GM12878 (cell line): ENCODE data around the gene LIPE. TPM values are rescaled to one million over a fixed set of nuclear protein-coding genes. Genes with fewer than 3 reads are reported as not detected.

Source experiments
- ATAC-seq: fragments of 200-7000 bp; cut with Tn5 transposase; 3 replicates; pipeline ENCODE4 v1.9.1; 2020; ENCODE audit warnings: mild to moderate bottlenecking, moderate library complexity
- BruUV-seq: library from RNA; stranded (reverse); fragments of 400-500 nt; replicated peaks from 2 replicates; lab custom pipeline; 2021; lab: Mats Ljungman, UMichigan
- CTCF ChIA-PET: fragments of 300-600 bp; sonication (Branson Sonifier 250); formaldehyde crosslinking; extraction: SDS; loops from one replicate; lab custom pipeline; 2021; ENCODE audit warnings: inconsistent platforms; lab: Yijun Ruan, JAX
- POLR2A ChIA-PET: fragments of 350-600 bp; formaldehyde crosslinking; extraction: SDS; loops from one replicate; lab custom pipeline; 2021; ENCODE audit warnings: inconsistent platforms; lab: Charles Lee
- RAD21 ChIA-PET: fragments of 300-600 bp; sonication (Branson Sonifier 250); formaldehyde crosslinking; loops from one replicate; lab custom pipeline; 2023; ENCODE audit warnings: antibody characterized with exemption; ENCODE audit not compliant: unreplicated experiment; lab: Charles Lee
- SMC1A ChIA-PET: fragments of 300-600 bp; sonication (Branson Sonifier 250); formaldehyde crosslinking; loops from one replicate; lab custom pipeline; 2023; ENCODE audit not compliant: unreplicated experiment, uncharacterized antibody; lab: Charles Lee
- DNase-seq: peaks from one replicate; pipeline ENCODE4 v3.0.0-alpha.2; 2011; ENCODE audit warnings: low read depth, low spot score
- FAIRE-seq: peaks from 3 replicates; lab custom pipeline; 2011; peaks lifted over from hg19 to GRCh38; lab: Jason Lieb, UNC
- H2AFZ ChIP-seq: 2 replicates; pipeline ENCODE4 v1.6.0; 2011; ENCODE audit warnings: low read depth, low read length, control low read depth; ENCODE audit not compliant: control insufficient read depth
- H3K27ac ChIP-seq: 2 replicates; pipeline ENCODE4 v1.5.1; 2011; ENCODE audit warnings: control low read depth; ENCODE audit not compliant: control insufficient read depth, insufficient read depth
- H3K27me3 ChIP-seq, 2 experiments: replicated peaks in 1 of 2; 2 replicates each; pipeline versions ENCODE4 v1.6.0 to v1.6.1; 2011; ENCODE audit warnings: low read length in 1 of 2; ENCODE audit not compliant: control insufficient read depth in 2 of 2, insufficient read depth in 2 of 2
- H3K36me3 ChIP-seq, 2 experiments: 2 replicates each; pipeline ENCODE4 v1.5.1; 2011; ENCODE audit warnings: low read length in 1 of 2; ENCODE audit not compliant: control insufficient read depth in 2 of 2, insufficient read depth in 2 of 2
- H3K4me1 ChIP-seq: 2 replicates; pipeline ENCODE4 v1.6.1; 2011; ENCODE audit warnings: mild to moderate bottlenecking, low read length, moderate library complexity, mixed read lengths; ENCODE audit not compliant: control insufficient read depth, insufficient read depth
- H3K4me2 ChIP-seq: 2 replicates; pipeline ENCODE4 v1.6.0; 2011; ENCODE audit warnings: control low read depth; ENCODE audit not compliant: control insufficient read depth, insufficient read depth
- H3K4me3 ChIP-seq: fragments of 200-600 bp; sonication (generic); 2 replicates; pipeline ENCODE4 v1.5.1; 2016
- H3K79me2 ChIP-seq: 2 replicates; pipeline ENCODE4 v1.6.0; 2011; ENCODE audit warnings: low read length; ENCODE audit not compliant: control insufficient read depth, insufficient read depth
- H3K9ac ChIP-seq: 2 replicates; pipeline ENCODE4 v1.8.0; 2011; ENCODE audit warnings: low read length, control low read depth, mixed read lengths; ENCODE audit not compliant: control insufficient read depth, insufficient read depth
- H3K9me3 ChIP-seq: replicated peaks from 3 replicates; pipeline ENCODE4 v1.5.1; 2011; ENCODE audit warnings: mild to moderate bottlenecking, low read length; ENCODE audit not compliant: control insufficient read depth, insufficient read depth
- H4K20me1 ChIP-seq: 2 replicates; pipeline ENCODE4 v1.6.0; 2011; ENCODE audit not compliant: control insufficient read depth, insufficient read depth
- CHD2 ChIP-seq: IDR thresholded peaks from 2 replicates; pipeline ENCODE4 v1.6.1; 2011; ENCODE audit warnings: low read depth, low read length, improper control_type of control experiment, borderline replicate concordance
- GABPA ChIP-seq: IDR thresholded peaks from 2 replicates; pipeline ENCODE4 v1.6.1; 2014; ENCODE audit warnings: antibody characterized with exemption, low read depth, mild to moderate bottlenecking, inconsistent platforms
- HDGF ChIP-seq: fragments of 450-650 bp; IDR thresholded peaks from 2 replicates; pipeline ENCODE4 v1.6.1; 2016; ENCODE audit warnings: antibody characterized with exemption
- JUND ChIP-seq: IDR thresholded peaks from 2 replicates; pipeline ENCODE4 v1.6.1; 2012; ENCODE audit warnings: low read depth, mild to moderate bottlenecking, low read length, improper control_type of control experiment, moderate library complexity
- NKRF ChIP-seq: fragments of 450-650 bp; conservative IDR thresholded peaks from 2 replicates; pipeline ENCODE4 v1.6.1; 2017; ENCODE audit warnings: mild to moderate bottlenecking, moderate library complexity
- PML ChIP-seq: IDR thresholded peaks from 2 replicates; pipeline ENCODE4 v1.6.1; 2012; ENCODE audit warnings: low read length, inconsistent platforms
- RAD21 ChIP-seq: IDR thresholded peaks from 2 replicates; pipeline ENCODE4 v1.6.1; 2011; ENCODE audit warnings: mild to moderate bottlenecking, low read depth, low read length, moderate library complexity; ENCODE audit not compliant: insufficient read depth
- STAT1 ChIP-seq: fragments of 450-650 bp; conservative IDR thresholded peaks from 2 replicates; pipeline ENCODE4 v1.6.1; 2014; ENCODE audit warnings: antibody characterized with exemption, mild to moderate bottlenecking
- SUPT20H ChIP-seq: IDR thresholded peaks from 2 replicates; pipeline ENCODE4 v1.6.1; 2011; ENCODE audit warnings: low read depth, mild to moderate bottlenecking, low read length, moderate library complexity, borderline replicate concordance; ENCODE audit not compliant: control insufficient read depth
- ZNF217 ChIP-seq: fragments of 450-650 bp; IDR thresholded peaks from 2 replicates; pipeline ENCODE4 v1.6.1; 2017; ENCODE audit warnings: antibody characterized with exemption, mild to moderate bottlenecking
- WGBS: methylation state at CpG from one replicate; pipeline ENCODE4 v1.1.6; 2016; ENCODE audit warnings: low lambda C conversion rate; ENCODE audit not compliant: insufficient replicate concordance, insufficient coverage; ENCODE audit errors: missing lambda C conversion rate; 5-methylcytosine and 5-hydroxymethylcytosine counted together
- in situ Hi-C: fragments of 300-500 bp; cut with MboI; formaldehyde crosslinking; loops from 9 replicates; pipeline ENCODE4 v1.14.3; 2018; ENCODE audit warnings: mixed read lengths
- intact Hi-C: fragments of 100-400 bp; cut with micrococcal nuclease; formaldehyde crosslinking; loops from one replicate; pipeline ENCODE4 v1.14.2; 2022; ENCODE audit not compliant: unreplicated experiment
- polyA plus RNA-seq, 11 experiments: library from polyadenylated mRNA; depleted of rRNA in 4 of 11; unstranded in 6 of 11; stranded (reverse) in 5 of 11; fragments of >200 nt; fragmentation: Nextera tagmentation in 4 of 11; fragmentation: Illumina TruSeq in 1 of 11; extraction: Ambion mirVana in 4 of 11; extraction: Trizol in 1 of 11; gene quantifications; 1 replicate in 1 of 11; 2 replicates in 10 of 11; pipeline versions ENCODE4 v1.2.1 to v1.2.3, GENCODE V29; 2011 to 2016; ENCODE audit warnings: inconsistent platforms in 2 of 11, missing spikeins in 2 of 11, low read depth in 1 of 11
- total RNA-seq, 4 experiments: library from RNA; depleted of rRNA in 3 of 4; stranded (reverse); fragments of >200 nt in 3 of 4; fragmentation: Illumina TruSeq in 1 of 4; extraction: Trizol in 1 of 4; gene quantifications; 2 replicates each; pipeline versions ENCODE4 v1.2.1 to v1.2.3, GENCODE V29; 2013 to 2021

The LIPE gene
- total and polyA plus RNA-seq, 10 of the 15 experiments (the other 5 are each of a cell fraction or from before 2014, with no cell fraction given) = 0.02 to 33.3 (median 9.5) TPM

- H3K4me1 ChIP-seq = no peaks in the 10 kb centered on the region
- H3K4me3 ChIP-seq = no peak overlapping the region
- no peaks in the 10 kb centered on the region for H3K79me2 ChIP-seq
- H3K27me3 ChIP-seq = no peaks in the 10 kb centered on the region
- TF ChIP-seq STAT1 = no peak
- TF ChIP-seq HDGF = no peak
- no peak for TF ChIP-seq GABPA
- TF ChIP-seq CHD2 = no peak
- TF ChIP-seq PML = no peak
- no peak for TF ChIP-seq JUND
- no peak for TF ChIP-seq NKRF
- TF ChIP-seq RAD21 = no peak
- TF ChIP-seq SUPT20H = no peak
- no peak for TF ChIP-seq ZNF217
- H3K9me3 ChIP-seq = no peaks in the 10 kb centered on the region
- DNase-seq (no peak), ATAC-seq (no peak), FAIRE-seq (no peak)
- ChIA-PET SMC1A (no interaction called here), CTCF (interaction anchor here (1.0 to 1.1 kb wide), 2 partner anchors 12 to 44 kb away, joined by 3 read pairs; no protein-coding TSS in a partner anchor), POLR2A (no interaction called here), RAD21 (no interaction called here)
- H4K20me1 ChIP-seq = no peaks in the 10 kb centered on the region
- in situ Hi-C loops (no loop called here), intact Hi-C loops (no loop called here)
- WGBS = 88% methylated on average over 12 of the region's 12 CpGs
- H3K4me2 ChIP-seq = no peak overlapping the region
- no TSS peak for BruUV-seq
- no peaks in the 10 kb centered on the region; a peak in 1 of 4 replicates for H3K36me3 ChIP-seq
- no peak overlapping the region for H3K9ac ChIP-seq
- H3K27ac ChIP-seq = no peak overlapping the region
- H2AFZ ChIP-seq = no peak overlapping the region
Measured at GRCh38 chr19:42355896-42356295, 71.3 kb downstream of the LIPE start.
